K562 (cell line): Measurements from ENCODE around the gene MACF1. TPM values are rescaled to one million over a fixed set of nuclear protein-coding genes. Genes with fewer than 3 reads are reported as not detected.

Experiments used
- CREM ChIP-seq: IDR thresholded peaks from 2 replicates; pipeline ENCODE4 v1.6.1; 2014; ENCODE audit warnings: antibody characterized with exemption, low read depth
- HDAC3 ChIP-seq: fragments of 450-650 bp; IDR thresholded peaks from 2 replicates; pipeline ENCODE4 v1.6.1; 2018; ENCODE audit warnings: borderline replicate concordance, mild to moderate bottlenecking, moderate library complexity; ENCODE audit not compliant: partially characterized antibody
- IRF2 ChIP-seq: sonication (generic); formaldehyde crosslinking; IDR thresholded peaks from 2 replicates; pipeline ENCODE4 v1.8.1; 2022; ENCODE audit warnings: mild to moderate bottlenecking, missing genetic modification reagents
- KDM4B ChIP-seq, 2 experiments: fragments of 450-650 bp in 1 of 2; sonication (generic) in 1 of 2; IDR thresholded peaks; 2 replicates each; pipeline ENCODE4 v1.6.1; 2016 to 2017; ENCODE audit warnings: borderline replicate concordance in 2 of 2, antibody characterized with exemption in 1 of 2, low read depth in 1 of 2, mild to moderate bottlenecking in 1 of 2
- MAZ ChIP-seq, 2 experiments: fragments of 450-650 bp in 1 of 2; sonication (generic) in 1 of 2; formaldehyde crosslinking; IDR thresholded peaks in 1 of 2; conservative IDR thresholded peaks in 1 of 2; 2 replicates each; pipeline versions ENCODE4 v1.4.0 to v1.5.0; 2020; ENCODE audit warnings: mild to moderate bottlenecking in 1 of 2, missing genetic modification reagents in 1 of 2
- PHF8 ChIP-seq: fragments of 200-600 bp; sonication (generic); IDR thresholded peaks from 2 replicates; pipeline ENCODE4 v1.6.1; 2012; ENCODE audit warnings: mixed run types, mild to moderate bottlenecking, inconsistent platforms, low read length, moderate library complexity, borderline replicate concordance
- POLR2AphosphoS2 ChIP-seq: IDR thresholded peaks from 2 replicates; pipeline ENCODE4 v1.6.1; 2012; ENCODE audit warnings: low read length, improper control_type of control experiment
- RFX7 ChIP-seq: fragments of 250-450 bp; sonication (Bioruptor Pico); IDR thresholded peaks from 2 replicates; pipeline ENCODE4 v1.5.1; 2021; ENCODE audit warnings: mild to moderate bottlenecking
- SRSF1 ChIP-seq: fragments of 200-400 bp; formaldehyde crosslinking; IDR thresholded peaks from 2 replicates; pipeline ENCODE4 v1.6.1; 2017; ENCODE audit warnings: mild to moderate bottlenecking, low read depth, low read length, moderate library complexity
- TFAM ChIP-seq: fragments of 250-450 bp; sonication (Bioruptor Pico); conservative IDR thresholded peaks from 2 replicates; pipeline ENCODE4 v1.5.0; 2021; ENCODE audit warnings: mild to moderate bottlenecking, moderate library complexity
- ZNF12 ChIP-seq: sonication (generic); formaldehyde crosslinking; IDR thresholded peaks from 2 replicates; pipeline ENCODE4 v1.4.0; 2020; ENCODE audit warnings: mild to moderate bottlenecking, missing genetic modification reagents
- polyA plus RNA-seq, 8 experiments: library from polyadenylated mRNA; depleted of rRNA in 4 of 8; stranded (reverse) in 5 of 8; unstranded in 3 of 8; fragments of >200 nt; fragmentation: Nextera tagmentation in 2 of 8; fragmentation: Illumina TruSeq in 1 of 8; extraction: Ambion mirVana in 2 of 8; extraction: Trizol in 1 of 8; gene quantifications; 2 replicates each; pipeline versions ENCODE4 v1.2.1 to v1.2.3, GENCODE V29; 2011 to 2014; ENCODE audit warnings: inconsistent platforms in 1 of 8, missing spikeins in 1 of 8
- total RNA-seq, 7 experiments: library from RNA; depleted of rRNA in 6 of 7; stranded (reverse); fragments of >200 nt in 6 of 7; fragmentation: Illumina TruSeq in 2 of 7; extraction: Trizol in 2 of 7; gene quantifications; 2 replicates each; pipeline versions ENCODE4 v1.2.1 to v1.2.3, GENCODE V29; 2011 to 2021; ENCODE audit warnings: low replicate concordance in 1 of 7
- TF ChIP-seq, protein P1 (sequence below): fragments of 450-650 bp; IDR thresholded peaks from 2 replicates; pipeline ENCODE4 v1.7.1; 2018; ENCODE audit warnings: mild to moderate bottlenecking, low read depth; ENCODE audit not compliant: partially characterized antibody
- TF ChIP-seq, protein P2 (sequence below): sonication (generic); formaldehyde crosslinking; IDR thresholded peaks from 2 replicates; pipeline ENCODE4 v1.8.1; 2023; ENCODE audit warnings: mild to moderate bottlenecking, missing genetic modification reagents, moderate library complexity

MACF1 gene
- total and polyA plus RNA-seq, 9 of the 15 experiments (the other 6 are each of a cell fraction or from before 2014, with no cell fraction given), result 13.2 to 232 (median 112) TPM

DNA sequence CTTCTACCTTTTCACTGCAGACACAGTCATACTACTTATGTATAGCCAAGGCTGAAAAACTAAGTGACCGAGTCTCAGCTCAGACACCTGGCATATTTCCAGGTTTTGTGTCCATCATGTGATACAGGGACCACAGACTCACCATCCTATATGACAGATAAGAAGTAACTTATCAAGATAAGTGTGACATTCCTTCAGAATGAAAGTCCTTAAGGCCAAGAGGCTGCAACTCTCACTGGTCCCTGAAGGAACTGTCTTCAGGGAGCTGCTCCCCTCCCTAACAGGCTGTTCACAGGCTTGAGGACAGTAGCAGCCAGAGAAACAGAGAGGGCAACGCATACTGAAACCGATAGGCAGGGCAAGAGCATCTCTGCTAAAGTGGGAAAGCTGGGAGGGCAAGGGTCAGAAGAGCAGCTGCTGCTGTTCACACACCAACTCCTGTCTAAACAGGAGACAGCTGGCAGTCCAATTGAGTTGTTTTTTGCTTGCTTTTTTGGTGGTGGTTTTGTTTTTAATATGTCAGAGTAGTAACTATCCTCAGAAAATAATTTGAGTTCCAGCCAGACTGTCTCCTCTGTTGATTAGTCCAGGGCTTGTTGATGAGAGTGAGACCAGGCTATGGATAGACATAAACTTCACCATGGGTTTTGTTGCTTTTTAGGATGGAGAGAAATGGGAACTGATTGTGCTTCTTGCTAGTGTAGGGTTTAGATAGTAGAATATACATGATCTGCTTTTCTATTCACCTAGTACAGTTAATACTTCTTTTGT lies 67.7 kb downstream of the MACF1 start (continued):
- TF ChIP-seq MAZ (CRISPR knock-in tag; conservative IDR thresholded peaks at IDR 0.05 in 1 of 2, IDR thresholded peaks at IDR 0.05 in 1 of 2), result no peak
- no peak for TF ChIP-seq SRSF1
- TF ChIP-seq, protein P1, sequence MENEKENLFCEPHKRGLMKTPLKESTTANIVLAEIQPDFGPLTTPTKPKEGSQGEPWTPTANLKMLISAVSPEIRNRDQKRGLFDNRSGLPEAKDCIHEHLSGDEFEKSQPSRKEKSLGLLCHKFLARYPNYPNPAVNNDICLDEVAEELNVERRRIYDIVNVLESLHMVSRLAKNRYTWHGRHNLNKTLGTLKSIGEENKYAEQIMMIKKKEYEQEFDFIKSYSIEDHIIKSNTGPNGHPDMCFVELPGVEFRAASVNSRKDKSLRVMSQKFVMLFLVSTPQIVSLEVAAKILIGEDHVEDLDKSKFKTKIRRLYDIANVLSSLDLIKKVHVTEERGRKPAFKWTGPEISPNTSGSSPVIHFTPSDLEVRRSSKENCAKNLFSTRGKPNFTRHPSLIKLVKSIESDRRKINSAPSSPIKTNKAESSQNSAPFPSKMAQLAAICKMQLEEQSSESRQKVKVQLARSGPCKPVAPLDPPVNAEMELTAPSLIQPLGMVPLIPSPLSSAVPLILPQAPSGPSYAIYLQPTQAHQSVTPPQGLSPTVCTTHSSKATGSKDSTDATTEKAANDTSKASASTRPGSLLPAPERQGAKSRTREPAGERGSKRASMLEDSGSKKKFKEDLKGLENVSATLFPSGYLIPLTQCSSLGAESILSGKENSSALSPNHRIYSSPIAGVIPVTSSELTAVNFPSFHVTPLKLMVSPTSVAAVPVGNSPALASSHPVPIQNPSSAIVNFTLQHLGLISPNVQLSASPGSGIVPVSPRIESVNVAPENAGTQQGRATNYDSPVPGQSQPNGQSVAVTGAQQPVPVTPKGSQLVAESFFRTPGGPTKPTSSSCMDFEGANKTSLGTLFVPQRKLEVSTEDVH, result no peak
- TF ChIP-seq POLR2AphosphoS2, result no peak
- no peak for TF ChIP-seq IRF2 (CRISPR knock-in tag)
- no peak for TF ChIP-seq PHF8
- no peak for TF ChIP-seq CREM
- TF ChIP-seq ZNF12 (CRISPR knock-in tag), result no peak
- no peak for TF ChIP-seq TFAM (CRISPR knock-in tag)
- no peak for TF ChIP-seq KDM4B (IDR thresholded peaks at IDR 0.05; ENCODE audit: borderline replicate concordance in 2 of 2, low read depth in 1 of 2)
- TF ChIP-seq, protein P2, sequence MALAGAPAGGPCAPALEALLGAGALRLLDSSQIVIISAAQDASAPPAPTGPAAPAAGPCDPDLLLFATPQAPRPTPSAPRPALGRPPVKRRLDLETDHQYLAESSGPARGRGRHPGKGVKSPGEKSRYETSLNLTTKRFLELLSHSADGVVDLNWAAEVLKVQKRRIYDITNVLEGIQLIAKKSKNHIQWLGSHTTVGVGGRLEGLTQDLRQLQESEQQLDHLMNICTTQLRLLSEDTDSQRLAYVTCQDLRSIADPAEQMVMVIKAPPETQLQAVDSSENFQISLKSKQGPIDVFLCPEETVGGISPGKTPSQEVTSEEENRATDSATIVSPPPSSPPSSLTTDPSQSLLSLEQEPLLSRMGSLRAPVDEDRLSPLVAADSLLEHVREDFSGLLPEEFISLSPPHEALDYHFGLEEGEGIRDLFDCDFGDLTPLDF (CRISPR knock-in tag), result no peak
- TF ChIP-seq RFX7 (CRISPR knock-in tag), result no peak
- no peak for TF ChIP-seq HDAC3
